MM.1S (cell line): ENCODE data around the gene PHETA2.
"Not testable (repeated sequence)": the region's sequence is repeated elsewhere in the genome, so short reads cannot be mapped to it uniquely, and the experiment has no call there.

Source experiments
- DNase-seq: peaks from one replicate; pipeline ENCODE4 v3.0.0-alpha.2; 2015
- H2AFZ ChIP-seq: fragments of 300-600 bp; sonication (generic); 2 replicates; pipeline ENCODE4 v1.6.0; 2016; ENCODE audit warnings: antibody characterized with exemption, low read length
- H3F3A ChIP-seq: fragments of 300-600 bp; sonication (generic); 2 replicates; pipeline ENCODE4 v1.6.1; 2016; ENCODE audit warnings: mild to moderate bottlenecking, antibody characterized with exemption, low read length, moderate library complexity, mixed read lengths; ENCODE audit not compliant: insufficient read depth
- H3K27ac ChIP-seq: fragments of 300-600 bp; sonication (generic); 2 replicates; pipeline ENCODE4 v1.5.1; 2016; ENCODE audit warnings: mild to moderate bottlenecking, low read length
- H3K27me3 ChIP-seq: fragments of 300-600 bp; sonication (generic); replicated peaks from 2 replicates; pipeline ENCODE4 v1.6.0; 2016; ENCODE audit warnings: low read length; ENCODE audit not compliant: insufficient read depth
- H3K36me3 ChIP-seq: fragments of 300-600 bp; sonication (generic); replicated peaks from 2 replicates; pipeline ENCODE4 v1.6.1; 2016; ENCODE audit warnings: mild to moderate bottlenecking, low read length, mixed read lengths; ENCODE audit not compliant: insufficient read depth
- H3K4me1 ChIP-seq: fragments of 300-600 bp; sonication (generic); 2 replicates; pipeline ENCODE4 v1.6.1; 2016; ENCODE audit warnings: low read length, mixed read lengths
- H3K4me2 ChIP-seq: fragments of 300-600 bp; sonication (generic); 2 replicates; pipeline ENCODE4 v1.6.0; 2016; ENCODE audit warnings: low read depth, low read length
- H3K4me3 ChIP-seq: fragments of 300-600 bp; sonication (generic); 2 replicates; pipeline ENCODE4 v1.5.1; 2016; ENCODE audit warnings: low read length, mixed read lengths
- H3K79me2 ChIP-seq: fragments of 300-600 bp; sonication (generic); 2 replicates; pipeline ENCODE4 v1.6.1; 2016; ENCODE audit warnings: mixed run types, low read length, mixed read lengths
- H3K9ac ChIP-seq: fragments of 300-600 bp; sonication (generic); 2 replicates; pipeline ENCODE4 v1.6.1; 2016; ENCODE audit warnings: low read length, mixed read lengths
- H3K9me2 ChIP-seq: fragments of 300-600 bp; sonication (generic); replicated peaks from 2 replicates; pipeline ENCODE4 v1.6.1; 2016; ENCODE audit warnings: mild to moderate bottlenecking, low read length, mixed read lengths; ENCODE audit not compliant: insufficient read depth
- H3K9me3 ChIP-seq: fragments of 300-600 bp; sonication (generic); replicated peaks from 2 replicates; pipeline ENCODE4 v1.6.1; 2016; ENCODE audit warnings: mild to moderate bottlenecking, low read length, mixed read lengths; ENCODE audit not compliant: insufficient read depth
- H4K20me1 ChIP-seq: fragments of 300-600 bp; sonication (generic); 2 replicates; pipeline ENCODE4 v1.6.1; 2016; ENCODE audit warnings: mild to moderate bottlenecking, low read length, moderate library complexity, mixed read lengths; ENCODE audit not compliant: insufficient read depth
- CTCF ChIP-seq: fragments of 300-600 bp; sonication (generic); IDR thresholded peaks from 2 replicates; pipeline ENCODE4 v1.5.1; 2016; ENCODE audit warnings: antibody characterized with exemption, low read length, mixed read lengths
- EZH2 ChIP-seq: fragments of 300-600 bp; sonication (generic); optimal IDR thresholded peaks from 2 replicates; pipeline ENCODE3; 2017; ENCODE audit warnings: low read depth, mild to moderate bottlenecking, antibody characterized with exemption, low read length, mixed read lengths
- EZH2phosphoT487 ChIP-seq: fragments of 300-600 bp; sonication (generic); IDR thresholded peaks from 2 replicates; pipeline ENCODE4 v1.6.1; 2018; ENCODE audit warnings: antibody characterized with exemption, low read length

PHETA2 gene

GRCh38 chr22:42116848-42117424 lies 42.9 kb downstream of the PHETA2 start:
- no peak for DNase-seq
- H3K9me3 ChIP-seq = no peaks in the 10 kb centered on the region
- no peaks in the 10 kb centered on the region for H3K9me2 ChIP-seq
- no peak overlapping the region for H3K4me2 ChIP-seq
- no peaks in the 10 kb centered on the region for H3K27me3 ChIP-seq
- no peaks in the 10 kb centered on the region for H4K20me1 ChIP-seq
- no peak overlapping the region for H2AFZ ChIP-seq
- H3F3A ChIP-seq = no peaks in the 10 kb centered on the region
- TF ChIP-seq CTCF (peak; percentile 31), EZH2 (no peak)
- H3K9ac ChIP-seq = no peak overlapping the region
- H3K4me1 ChIP-seq = peaks cover 10% of the 10 kb centered on the region
- no peaks in the 10 kb centered on the region for H3K36me3 ChIP-seq
- H3K79me2 ChIP-seq = no peaks in the 10 kb centered on the region
- no peak overlapping the region for H3K27ac ChIP-seq
- H3K4me3 ChIP-seq = no peak overlapping the region

GRCh38 chr22:42120231-42121021 lies 46.4 kb downstream of the PHETA2 start:
- not testable (repeated sequence) for H3K27me3 ChIP-seq, H3K9ac ChIP-seq, H3K9me3 ChIP-seq, H3K36me3 ChIP-seq, H4K20me1 ChIP-seq, H3F3A ChIP-seq, H3K9me2 ChIP-seq, H3K79me2 ChIP-seq
- Histone ChIP-seq H3K27ac (peak overlapping the region; percentile 8; the same call in 1 of the 2 replicates), H3K4me2 (peak overlapping the region; percentile 60), H2AFZ (peak overlapping the region; percentile 10; the same call in 1 of the 2 replicates), H3K4me1 (peaks cover 10% of the 10 kb centered on the region), H3K4me3 (peak overlapping the region; percentile 25; the same call in 1 of the 2 replicates)
- peak; percentile 62 for DNase-seq

DNA sequence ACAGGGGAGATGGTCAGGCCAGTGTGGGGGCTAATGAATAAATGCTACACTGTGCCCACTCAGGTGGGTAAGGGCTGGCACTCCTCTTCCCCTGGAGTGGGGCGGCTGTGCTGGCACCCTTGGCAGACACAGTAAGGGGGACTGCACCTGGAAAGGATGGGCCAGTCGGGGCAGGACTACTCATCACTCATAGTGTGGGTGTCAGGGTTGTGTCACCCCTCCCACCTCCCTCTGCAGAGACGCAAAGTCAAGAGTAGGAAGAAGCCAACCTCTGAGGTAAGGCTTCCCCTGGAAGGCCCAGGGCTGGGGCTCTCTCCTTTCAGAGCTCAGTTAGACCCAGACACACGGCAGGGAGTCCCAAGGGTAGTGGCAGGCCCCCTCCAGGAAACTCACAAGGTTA lies 49.5 kb downstream of the PHETA2 start:
- not testable (repeated sequence) for H4K20me1 ChIP-seq, H3K36me3 ChIP-seq, H3F3A ChIP-seq, H2AFZ ChIP-seq, DNase-seq, H3K9me2 ChIP-seq, H3K4me3 ChIP-seq, H3K9ac ChIP-seq, H3K27ac ChIP-seq, H3K4me2 ChIP-seq, H3K27me3 ChIP-seq, H3K79me2 ChIP-seq, H3K9me3 ChIP-seq
- peaks cover 10% of the 10 kb centered on the region for H3K4me1 ChIP-seq

- Histone ChIP-seq H3K4me2 (no peak overlapping the region), H3K4me3 (no peak overlapping the region), H3K4me1 (no peaks in the 10 kb centered on the region), H3K9ac (no peak overlapping the region), H3K27me3 (no peaks in the 10 kb centered on the region), H3F3A (no peaks in the 10 kb centered on the region), H3K27ac (no peak overlapping the region), H2AFZ (no peak overlapping the region), H3K36me3 (no peaks in the 10 kb centered on the region), H3K9me2 (no peaks in the 10 kb centered on the region), H3K9me3 (no peaks in the 10 kb centered on the region), H3K79me2 (no peaks in the 10 kb centered on the region), H4K20me1 (no peaks in the 10 kb centered on the region)
- no peak for DNase-seq
- TF ChIP-seq EZH2phosphoT487 = no peak
- TF ChIP-seq CTCF = no peak
- TF ChIP-seq EZH2 = no peak
Measured at GRCh38 chr22:42127606-42128005, 53.6 kb downstream of the PHETA2 start.

DNA sequence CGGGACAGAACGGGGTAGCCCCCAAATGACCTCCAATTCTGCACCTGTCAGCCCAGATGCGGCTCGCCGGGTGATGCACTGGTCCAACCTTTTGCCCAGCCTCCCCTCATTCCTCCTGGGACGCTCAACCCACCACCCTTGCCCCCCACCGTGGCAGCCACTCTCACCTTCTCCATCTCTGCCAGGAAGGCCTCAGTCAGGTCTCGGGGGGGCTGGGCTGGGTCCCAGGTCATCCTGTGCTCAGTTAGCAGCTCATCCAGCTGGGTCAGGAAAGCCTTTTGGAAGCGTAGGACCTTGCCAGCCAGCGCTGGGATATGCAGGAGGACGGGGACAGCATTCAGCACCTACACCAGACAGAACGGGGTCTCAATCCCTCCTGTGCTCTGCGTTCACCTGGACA lies 54.0 kb downstream of the PHETA2 start:
- not testable (repeated sequence) for H3K9me3 ChIP-seq, H3K4me3 ChIP-seq, H3K36me3 ChIP-seq, H3K9ac ChIP-seq, H3K4me2 ChIP-seq, H4K20me1 ChIP-seq, H3K27ac ChIP-seq, H3K9me2 ChIP-seq, H3F3A ChIP-seq, H3K27me3 ChIP-seq, H2AFZ ChIP-seq, H3K79me2 ChIP-seq, H3K4me1 ChIP-seq, DNase-seq
